Measurements from ENCODE around the gene CCDC50.

DNA sequence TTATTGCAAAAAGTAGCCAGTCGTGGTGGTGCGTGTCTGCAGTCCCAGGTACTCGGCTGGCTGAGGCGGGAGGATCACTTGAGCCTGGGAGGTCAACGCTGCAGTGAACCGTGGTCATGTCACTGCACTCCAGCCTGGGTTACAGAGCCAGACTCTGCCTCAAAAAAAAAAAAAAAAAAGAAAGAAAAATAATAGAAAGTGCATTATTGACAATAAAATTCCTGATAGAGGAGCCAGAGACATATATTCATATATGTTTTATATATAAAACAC lies 88.2 kb downstream of the CCDC50 start:
- TF ChIP-seq POLR2AphosphoS5 (IDR thresholded peaks at IDR 0.05) = no peak
- TF ChIP-seq, protein P1, sequence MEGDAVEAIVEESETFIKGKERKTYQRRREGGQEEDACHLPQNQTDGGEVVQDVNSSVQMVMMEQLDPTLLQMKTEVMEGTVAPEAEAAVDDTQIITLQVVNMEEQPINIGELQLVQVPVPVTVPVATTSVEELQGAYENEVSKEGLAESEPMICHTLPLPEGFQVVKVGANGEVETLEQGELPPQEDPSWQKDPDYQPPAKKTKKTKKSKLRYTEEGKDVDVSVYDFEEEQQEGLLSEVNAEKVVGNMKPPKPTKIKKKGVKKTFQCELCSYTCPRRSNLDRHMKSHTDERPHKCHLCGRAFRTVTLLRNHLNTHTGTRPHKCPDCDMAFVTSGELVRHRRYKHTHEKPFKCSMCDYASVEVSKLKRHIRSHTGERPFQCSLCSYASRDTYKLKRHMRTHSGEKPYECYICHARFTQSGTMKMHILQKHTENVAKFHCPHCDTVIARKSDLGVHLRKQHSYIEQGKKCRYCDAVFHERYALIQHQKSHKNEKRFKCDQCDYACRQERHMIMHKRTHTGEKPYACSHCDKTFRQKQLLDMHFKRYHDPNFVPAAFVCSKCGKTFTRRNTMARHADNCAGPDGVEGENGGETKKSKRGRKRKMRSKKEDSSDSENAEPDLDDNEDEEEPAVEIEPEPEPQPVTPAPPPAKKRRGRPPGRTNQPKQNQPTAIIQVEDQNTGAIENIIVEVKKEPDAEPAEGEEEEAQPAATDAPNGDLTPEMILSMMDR (IDR thresholded peaks at IDR 0.05) = no peak
- TF ChIP-seq POLR2A (IDR thresholded peaks at IDR 0.05) = no peak

Data from stomach (tissue), 4 donors.